SU-DHL-6 (cell line): ENCODE data around the gene MTARC1.

Experiments used
- EZH2phosphoT487 ChIP-seq: fragments of 200-600 bp; sonication (generic), shearing (Covaris generic); conservative IDR thresholded peaks from 2 replicates; pipeline ENCODE4 v1.6.1; 2018; ENCODE audit warnings: mild to moderate bottlenecking, antibody characterized with exemption, low read length, moderate library complexity, mixed read lengths
- TF ChIP-seq, protein P1 (sequence below): fragments of 200-600 bp; sonication (generic); IDR thresholded peaks from one replicate; pipeline ENCODE4 v1.5.1; 2017; ENCODE audit warnings: antibody characterized with exemption, mild to moderate bottlenecking, low read length, moderate library complexity; ENCODE audit not compliant: insufficient read depth, poor library complexity, severe bottlenecking

DNA sequence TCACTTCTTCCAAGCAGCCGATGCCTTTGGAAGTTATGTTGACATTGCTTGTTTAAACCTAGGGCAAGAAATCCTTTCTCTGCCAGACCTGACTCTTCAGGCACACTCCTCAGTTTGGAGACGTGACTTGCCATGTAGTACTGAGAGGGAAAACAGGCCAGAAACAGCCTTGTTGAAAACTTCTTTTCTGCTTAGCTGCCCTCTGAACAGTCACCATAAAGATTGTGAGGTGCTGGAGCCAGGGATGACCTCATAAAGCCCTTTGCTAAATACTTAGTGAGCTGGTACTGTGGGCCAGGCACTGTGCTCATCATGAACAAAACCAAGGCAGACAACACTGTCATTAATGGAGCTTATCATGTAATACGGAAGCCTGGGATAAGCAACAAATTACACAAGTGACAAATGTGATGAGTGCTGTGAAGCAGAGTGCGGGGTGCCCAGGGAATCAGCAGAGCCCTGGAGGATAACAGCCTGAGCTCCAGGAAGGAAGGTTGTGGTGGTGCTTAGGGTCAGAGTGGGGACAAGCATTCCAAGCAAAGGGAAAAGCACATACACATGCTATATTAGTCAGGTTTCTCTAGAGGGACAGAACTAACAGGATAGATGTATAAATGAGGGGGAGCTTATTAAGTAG is 42.4 kb downstream of the MTARC1 start:
- TF ChIP-seq, protein P1, sequence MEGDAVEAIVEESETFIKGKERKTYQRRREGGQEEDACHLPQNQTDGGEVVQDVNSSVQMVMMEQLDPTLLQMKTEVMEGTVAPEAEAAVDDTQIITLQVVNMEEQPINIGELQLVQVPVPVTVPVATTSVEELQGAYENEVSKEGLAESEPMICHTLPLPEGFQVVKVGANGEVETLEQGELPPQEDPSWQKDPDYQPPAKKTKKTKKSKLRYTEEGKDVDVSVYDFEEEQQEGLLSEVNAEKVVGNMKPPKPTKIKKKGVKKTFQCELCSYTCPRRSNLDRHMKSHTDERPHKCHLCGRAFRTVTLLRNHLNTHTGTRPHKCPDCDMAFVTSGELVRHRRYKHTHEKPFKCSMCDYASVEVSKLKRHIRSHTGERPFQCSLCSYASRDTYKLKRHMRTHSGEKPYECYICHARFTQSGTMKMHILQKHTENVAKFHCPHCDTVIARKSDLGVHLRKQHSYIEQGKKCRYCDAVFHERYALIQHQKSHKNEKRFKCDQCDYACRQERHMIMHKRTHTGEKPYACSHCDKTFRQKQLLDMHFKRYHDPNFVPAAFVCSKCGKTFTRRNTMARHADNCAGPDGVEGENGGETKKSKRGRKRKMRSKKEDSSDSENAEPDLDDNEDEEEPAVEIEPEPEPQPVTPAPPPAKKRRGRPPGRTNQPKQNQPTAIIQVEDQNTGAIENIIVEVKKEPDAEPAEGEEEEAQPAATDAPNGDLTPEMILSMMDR = no peak
- no peak for TF ChIP-seq EZH2phosphoT487
